Omental fat pad (tissue), 4 donors: ENCODE results near the gene GALNTL6. TPM values are rescaled to one million over a fixed set of nuclear protein-coding genes. Genes with fewer than 3 reads are reported as not detected.

Experiments
- ATAC-seq: fragments of 150-250 bp; one replicate; pipeline ENCODE4 v1.9.1; 2016; ENCODE audit warnings: mild to moderate bottlenecking, moderate library complexity; ENCODE audit not compliant: low FRiP score
- DNase-seq: peaks from one replicate; pipeline ENCODE4 v3.0.0-alpha.2; 2019; ENCODE audit warnings: low spot score
- total RNA-seq, 4 donors: library from RNA; depleted of rRNA; stranded (reverse); fragments of >200 nt; gene quantifications; one replicate each; pipeline ENCODE4 v1.1.0, GENCODE V29; 2016
- TF ChIP-seq, protein P1 (sequence below), 3 donors: fragments of 450-650 bp; IDR thresholded peaks; one replicate each; pipeline ENCODE4 v1.5.1; 2016 to 2017; ENCODE audit warnings: antibody characterized with exemption in 3 of 3, mild to moderate bottlenecking in 3 of 3, moderate library complexity in 2 of 3

Gene GALNTL6
- total RNA-seq, 4 donors from 2014 or later = not detected

DNA sequence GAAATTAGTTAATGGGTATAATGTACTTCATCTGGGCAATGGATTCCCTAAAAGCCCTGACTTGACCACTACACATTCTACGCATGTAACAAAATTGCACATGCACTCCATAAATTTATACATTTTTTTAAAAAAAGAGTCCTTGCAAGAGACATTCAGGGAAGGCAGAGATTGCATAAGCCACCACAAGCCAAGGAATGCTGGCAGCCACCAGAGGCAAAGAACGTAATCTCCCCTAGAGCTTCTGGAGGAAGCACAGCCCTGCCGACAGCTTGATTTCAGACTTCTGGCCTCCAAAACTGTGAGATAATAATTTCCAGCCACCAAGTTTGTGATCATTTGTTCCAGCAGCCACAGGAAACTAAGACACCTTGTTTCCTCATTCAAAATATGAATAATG is 1169.8 kb downstream of the GALNTL6 start:
- TF ChIP-seq, protein P1, sequence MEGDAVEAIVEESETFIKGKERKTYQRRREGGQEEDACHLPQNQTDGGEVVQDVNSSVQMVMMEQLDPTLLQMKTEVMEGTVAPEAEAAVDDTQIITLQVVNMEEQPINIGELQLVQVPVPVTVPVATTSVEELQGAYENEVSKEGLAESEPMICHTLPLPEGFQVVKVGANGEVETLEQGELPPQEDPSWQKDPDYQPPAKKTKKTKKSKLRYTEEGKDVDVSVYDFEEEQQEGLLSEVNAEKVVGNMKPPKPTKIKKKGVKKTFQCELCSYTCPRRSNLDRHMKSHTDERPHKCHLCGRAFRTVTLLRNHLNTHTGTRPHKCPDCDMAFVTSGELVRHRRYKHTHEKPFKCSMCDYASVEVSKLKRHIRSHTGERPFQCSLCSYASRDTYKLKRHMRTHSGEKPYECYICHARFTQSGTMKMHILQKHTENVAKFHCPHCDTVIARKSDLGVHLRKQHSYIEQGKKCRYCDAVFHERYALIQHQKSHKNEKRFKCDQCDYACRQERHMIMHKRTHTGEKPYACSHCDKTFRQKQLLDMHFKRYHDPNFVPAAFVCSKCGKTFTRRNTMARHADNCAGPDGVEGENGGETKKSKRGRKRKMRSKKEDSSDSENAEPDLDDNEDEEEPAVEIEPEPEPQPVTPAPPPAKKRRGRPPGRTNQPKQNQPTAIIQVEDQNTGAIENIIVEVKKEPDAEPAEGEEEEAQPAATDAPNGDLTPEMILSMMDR (IDR thresholded peaks at IDR 0.05) = no peak
- no peak for DNase-seq
- no peak for ATAC-seq

- ATAC-seq = no peak
- TF ChIP-seq, protein P1 (IDR thresholded peaks at IDR 0.05) = no peak
- no peak for DNase-seq
These were observed 1170.4 kb downstream of the GALNTL6 start for GRCh38 chr4:172983631-172984030.

DNA sequence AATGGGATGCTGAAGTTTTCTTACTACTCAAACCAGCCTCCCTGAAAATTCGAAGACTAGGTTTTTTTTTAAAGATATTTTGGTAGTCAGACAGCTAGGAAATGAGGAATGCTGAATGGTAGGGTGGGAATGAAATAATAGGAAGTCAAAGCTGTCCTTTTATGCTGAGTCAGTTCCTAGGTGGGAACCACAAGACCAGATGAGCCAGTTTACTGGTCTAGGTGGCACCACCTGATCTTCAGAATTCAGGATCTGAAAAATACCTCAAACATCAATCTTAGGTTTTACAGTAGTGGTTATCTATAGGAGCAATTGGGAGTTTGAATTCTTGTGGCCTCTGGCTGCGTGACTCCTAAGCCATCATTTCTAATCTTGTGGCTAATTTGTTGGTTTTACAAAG is 1172.3 kb downstream of the GALNTL6 start:
- no peak for ATAC-seq
- TF ChIP-seq, protein P1 (IDR thresholded peaks at IDR 0.05) = no peak

GRCh38 chr4:172986114-172986513 is 1172.9 kb downstream of the GALNTL6 start:
- TF ChIP-seq, protein P1 (IDR thresholded peaks at IDR 0.05) = no peak
- DNase-seq (no peak), ATAC-seq (no peak)

More for the DNA sequence above, 1172.3 kb downstream of the GALNTL6 start:
- no peak for DNase-seq

DNA sequence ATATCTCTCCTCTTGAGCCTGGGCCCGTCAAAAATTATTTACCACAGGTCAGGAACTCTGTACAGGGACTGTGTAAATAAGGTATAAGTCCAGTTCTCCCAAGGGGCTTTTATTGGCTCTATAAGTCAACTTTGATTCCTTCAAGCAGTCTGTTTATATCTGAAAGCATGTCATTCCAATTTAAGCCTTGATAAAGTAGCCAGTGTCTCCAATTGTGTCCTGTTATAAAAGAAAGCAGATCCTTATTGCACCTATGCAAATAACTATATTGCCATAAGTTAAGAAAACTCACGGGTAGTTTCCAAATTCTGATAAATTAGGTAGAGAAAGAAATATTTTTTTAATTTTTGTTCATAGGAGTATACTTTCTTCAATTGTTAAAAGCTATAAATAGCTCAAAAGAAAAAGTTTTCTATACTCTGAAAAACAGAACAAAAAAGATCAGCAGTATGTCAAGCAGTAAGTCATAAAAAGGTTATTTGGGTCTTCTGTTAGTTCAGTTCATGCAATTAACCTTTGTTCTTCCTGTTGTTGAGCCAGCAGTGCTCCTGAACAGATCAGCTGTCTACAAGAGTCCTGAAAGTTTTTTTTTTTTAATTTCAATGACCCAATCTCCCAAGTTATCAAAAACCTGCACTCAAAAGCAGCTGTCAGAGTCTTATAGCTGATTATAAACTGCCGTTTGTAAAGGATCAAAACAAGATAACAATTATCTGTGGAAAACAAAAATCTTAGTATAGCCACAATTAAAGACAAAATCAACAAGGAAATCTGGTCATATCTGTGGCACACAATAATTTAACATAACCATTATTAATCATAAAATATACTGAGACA is 1177.0 kb downstream of the GALNTL6 start:
- TF ChIP-seq, protein P1 (IDR thresholded peaks at IDR 0.05) = no peak
- ATAC-seq (no peak), DNase-seq (no peak)

- TF ChIP-seq, protein P1 (IDR thresholded peaks at IDR 0.05) = no peak
- ATAC-seq = no peak
- DNase-seq = no peak
These were observed 1179.6 kb downstream of the GALNTL6 start for GRCh38 chr4:172992648-172993378.
